ENCODE measurements around the gene STEAP3.

STEAP3 gene

DNA sequence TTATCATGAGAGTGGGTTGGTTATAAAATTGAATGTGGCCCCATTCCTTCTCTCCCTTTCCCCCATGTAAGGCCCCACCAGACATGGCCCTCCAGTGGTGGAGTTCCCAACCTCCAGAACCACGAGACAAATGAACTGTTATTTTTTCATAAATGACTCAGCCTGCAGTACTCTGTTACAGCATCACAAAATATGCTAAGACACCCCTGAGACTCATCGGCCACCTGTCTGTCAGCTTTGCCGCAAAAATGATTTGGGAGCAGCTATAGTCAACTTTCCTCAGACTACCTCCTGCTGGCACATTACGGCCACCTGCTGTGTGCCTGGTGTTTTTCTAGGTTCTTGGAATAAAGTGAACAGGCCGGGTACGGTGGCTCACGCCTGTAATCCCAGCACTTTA is 43.6 kb upstream of the STEAP3 start:
- TF ChIP-seq SIN3A (IDR thresholded peaks at IDR 0.05; ENCODE audit: borderline replicate concordance, insufficient read depth, low read length): no peak
- no peak for TF ChIP-seq FOXP2 (optimal IDR thresholded peaks at IDR 0.05; ENCODE audit: borderline replicate concordance, extremely low read depth, extremely low read length, insufficient read depth)
- TF ChIP-seq TAF1 (IDR thresholded peaks at IDR 0.05; ENCODE audit: borderline replicate concordance, insufficient read depth, low read length): no peak
- TF ChIP-seq POLR2AphosphoS5 (IDR thresholded peaks at IDR 0.05; ENCODE audit: low read depth, low read length): no peak
- TF ChIP-seq REST (IDR thresholded peaks at IDR 0.05; ENCODE audit: insufficient read depth in 1 of 2, low read depth in 2 of 2, low read length in 2 of 2): no peak

- TF ChIP-seq FOXP2 (optimal IDR thresholded peaks at IDR 0.05; ENCODE audit: borderline replicate concordance, extremely low read depth, extremely low read length, insufficient read depth) (no peak), REST (IDR thresholded peaks at IDR 0.05; ENCODE audit: insufficient read depth in 1 of 2, low read depth in 2 of 2, low read length in 2 of 2) (no peak), TAF1 (IDR thresholded peaks at IDR 0.05; ENCODE audit: borderline replicate concordance, insufficient read depth, low read length) (no peak), SIN3A (IDR thresholded peaks at IDR 0.05; ENCODE audit: borderline replicate concordance, insufficient read depth, low read length) (no peak), POLR2AphosphoS5 (IDR thresholded peaks at IDR 0.05; ENCODE audit: low read depth, low read length) (no peak)
Measured at GRCh38 chr2:119180892-119181291, 42.7 kb upstream of the STEAP3 start.

DNA sequence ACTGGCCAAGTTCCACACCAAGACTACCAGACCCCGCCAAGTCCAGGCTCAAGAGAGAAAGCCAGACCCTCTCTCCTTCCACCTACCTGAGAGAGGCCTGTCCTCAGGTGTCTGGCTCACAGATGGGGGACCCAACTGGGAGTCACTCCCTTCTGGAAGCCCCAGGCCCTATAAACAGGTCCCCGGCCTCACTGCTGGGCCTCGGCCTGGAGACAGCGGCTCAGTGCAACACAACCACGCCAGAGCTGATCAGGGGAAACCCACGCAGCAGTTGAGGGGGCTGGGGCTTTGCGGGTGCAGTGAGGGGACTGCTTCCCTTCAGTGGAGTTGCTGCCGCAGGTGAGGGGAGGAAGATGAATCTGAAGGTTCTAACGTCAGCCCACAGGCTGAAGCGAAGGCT is 42.2 kb upstream of the STEAP3 start:
- TF ChIP-seq POLR2AphosphoS5 (IDR thresholded peaks at IDR 0.05; ENCODE audit: low read depth, low read length) (no peak), TAF1 (IDR thresholded peaks at IDR 0.05; ENCODE audit: borderline replicate concordance, insufficient read depth, low read length) (no peak), FOXP2 (optimal IDR thresholded peaks at IDR 0.05; ENCODE audit: borderline replicate concordance, extremely low read depth, extremely low read length, insufficient read depth) (no peak), SIN3A (IDR thresholded peaks at IDR 0.05; ENCODE audit: borderline replicate concordance, insufficient read depth, low read length) (no peak), REST (IDR thresholded peaks at IDR 0.05; ENCODE audit: insufficient read depth in 1 of 2, low read depth in 2 of 2, low read length in 2 of 2) (no peak)

GRCh38 chr2:119181791-119182445 is 41.7 kb upstream of the STEAP3 start:
- TF ChIP-seq REST (IDR thresholded peaks at IDR 0.05; ENCODE audit: insufficient read depth in 1 of 2, low read depth in 2 of 2, low read length in 2 of 2): no peak
- TF ChIP-seq TAF1 (IDR thresholded peaks at IDR 0.05; ENCODE audit: borderline replicate concordance, insufficient read depth, low read length): no peak
- no peak for TF ChIP-seq FOXP2 (optimal IDR thresholded peaks at IDR 0.05; ENCODE audit: borderline replicate concordance, extremely low read depth, extremely low read length, insufficient read depth)
- no peak for TF ChIP-seq POLR2AphosphoS5 (IDR thresholded peaks at IDR 0.05; ENCODE audit: low read depth, low read length)
- TF ChIP-seq SIN3A (IDR thresholded peaks at IDR 0.05; ENCODE audit: borderline replicate concordance, insufficient read depth, low read length): no peak

All from PFSK-1 (cell line).